Vagina (tissue), 2 donors: ENCODE data around the gene NOVA2. TPM values are rescaled to one million over a fixed set of nuclear protein-coding genes. Genes with fewer than 3 reads are reported as not detected.

Experiments
- DNase-seq, 2 donors: peaks; one replicate each; pipeline ENCODE4 v3.0.0-alpha.2; 2017; ENCODE audit errors: extremely low spot score in 2 of 2
- H3K27ac ChIP-seq: fragments of 200-600 bp; sonication (generic); one replicate; pipeline ENCODE4 v1.5.1; 2019
- H3K27me3 ChIP-seq: fragments of 200-600 bp; sonication (generic); one replicate; pipeline ENCODE4 v1.5.1; 2019
- H3K36me3 ChIP-seq, 2 donors: fragments of 200-600 bp; sonication (generic); one replicate each; pipeline ENCODE4 v1.5.1; 2017 to 2019
- H3K4me1 ChIP-seq: fragments of 200-600 bp; sonication (generic); one replicate; pipeline ENCODE4 v1.5.1; 2019
- H3K4me3 ChIP-seq, 2 donors: fragments of 200-600 bp; sonication (generic); 1 replicate in 1 of 2; 2 replicates in 1 of 2; pipeline ENCODE4 v1.5.1; 2016 to 2019
- H3K9me3 ChIP-seq: fragments of 200-600 bp; sonication (generic); one replicate; pipeline ENCODE4 v1.5.1; 2019
- CTCF ChIP-seq, 3 experiments: fragments of 450-650 bp in 2 of 3; fragments of 200-600 bp in 1 of 3; sonication (generic) in 1 of 3; IDR thresholded peaks; one replicate each; pipeline ENCODE4 v1.5.1; 2017 to 2019; ENCODE audit warnings: antibody characterized with exemption in 3 of 3, mild to moderate bottlenecking in 2 of 3, moderate library complexity in 2 of 3
- POLR2A ChIP-seq, 2 donors: fragments of 450-650 bp; IDR thresholded peaks; one replicate each; pipeline ENCODE4 v1.6.1; 2017; ENCODE audit warnings: antibody characterized with exemption in 2 of 2, mild to moderate bottlenecking in 2 of 2, moderate library complexity in 2 of 2
- POLR2AphosphoS5 ChIP-seq, 2 donors: sonication (generic); formaldehyde crosslinking; IDR thresholded peaks; one replicate each; pipeline ENCODE4 v1.9.0; 2017; ENCODE audit warnings: antibody characterized with exemption in 2 of 2, mild to moderate bottlenecking in 2 of 2, low read depth in 1 of 2; ENCODE audit not compliant: insufficient read depth in 1 of 2
- intact Hi-C: fragments of 100-400 bp; cut with DNase I; formaldehyde crosslinking; loops from one replicate; pipeline ENCODE4 v1.15.1; 2023
- total RNA-seq: library from RNA; depleted of rRNA; stranded (reverse); fragments of >200 nt; gene quantifications from one replicate; pipeline ENCODE4 v1.2.3, GENCODE V29; 2016

NOVA2 gene
- total RNA-seq, 1 donor from 2014 or later = 1.5 TPM

GRCh38 chr19:45933759-45934158, 39.9 kb downstream of the NOVA2 start:
- no peak overlapping the region for H3K4me3 ChIP-seq
- no peaks in the 10 kb centered on the region for H3K27me3 ChIP-seq
- H3K36me3 ChIP-seq = no peaks in the 10 kb centered on the region
- H3K27ac ChIP-seq = no peak overlapping the region
- TF ChIP-seq CTCF (IDR thresholded peaks at IDR 0.05) (no peak), POLR2A (IDR thresholded peaks at IDR 0.05) (no peak), POLR2AphosphoS5 (IDR thresholded peaks at IDR 0.05; ENCODE audit: insufficient read depth in 1 of 2, low read depth in 1 of 2) (no peak)
- intact Hi-C loops = no loop called here
- no peak for DNase-seq
- no peaks in the 10 kb centered on the region for H3K9me3 ChIP-seq
- no peaks in the 10 kb centered on the region for H3K4me1 ChIP-seq

DNA sequence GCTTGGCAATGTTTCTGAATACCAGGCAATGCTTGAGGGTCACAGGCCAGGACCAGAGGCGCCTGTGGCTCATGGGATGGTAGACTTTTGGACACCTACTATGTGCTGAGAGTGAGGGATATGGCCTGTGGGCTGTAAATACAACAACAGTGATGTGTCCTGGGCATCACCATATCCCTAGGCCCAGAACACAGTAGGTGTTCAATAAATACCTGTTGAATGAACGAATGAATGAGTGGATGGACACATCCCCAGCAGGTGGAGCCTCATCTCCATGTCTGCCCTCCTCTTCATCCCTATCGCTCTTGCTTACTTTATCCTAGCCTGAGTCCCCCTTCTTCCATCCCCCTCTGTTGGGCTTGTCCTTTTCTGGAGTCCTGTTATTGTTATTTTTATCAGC, 42.6 kb downstream of the NOVA2 start:
- Histone ChIP-seq H3K4me3 (no peak overlapping the region), H3K27me3 (no peaks in the 10 kb centered on the region), H3K36me3 (no peaks in the 10 kb centered on the region), H3K4me1 (peaks cover 5% of the 10 kb centered on the region), H3K27ac (no peak overlapping the region), H3K9me3 (no peaks in the 10 kb centered on the region)
- intact Hi-C loops = no loop called here
- TF ChIP-seq POLR2A (IDR thresholded peaks at IDR 0.05) (no peak), POLR2AphosphoS5 (IDR thresholded peaks at IDR 0.05; ENCODE audit: insufficient read depth in 1 of 2, low read depth in 1 of 2) (no peak), CTCF (IDR thresholded peaks at IDR 0.05) (no peak)
- DNase-seq = no peak

DNA sequence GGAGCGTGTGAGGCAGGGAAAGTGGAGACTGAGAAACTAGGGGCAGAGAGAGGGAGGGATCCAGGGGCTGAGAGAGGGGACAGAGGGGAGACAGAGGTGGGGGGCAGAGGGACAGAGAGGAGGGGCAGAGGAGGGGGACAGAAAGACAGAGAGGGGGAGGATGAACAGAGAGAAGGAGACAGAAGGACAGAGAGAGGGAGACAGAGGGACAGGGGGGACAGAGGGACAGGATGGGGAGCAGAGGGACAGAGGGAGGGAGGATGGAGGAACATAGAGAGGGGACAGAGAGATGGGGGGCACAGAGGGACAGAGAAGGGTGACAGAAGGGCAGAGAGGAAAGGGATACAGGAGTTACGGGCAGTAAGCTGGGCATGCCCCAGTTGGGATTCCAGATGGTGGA, 44.4 kb downstream of the NOVA2 start:
- peaks cover 5% of the 10 kb centered on the region for H3K4me1 ChIP-seq
- H3K4me3 ChIP-seq = no peak overlapping the region
- no peaks in the 10 kb centered on the region for H3K9me3 ChIP-seq
- TF ChIP-seq POLR2AphosphoS5 (IDR thresholded peaks at IDR 0.05; ENCODE audit: insufficient read depth in 1 of 2, low read depth in 1 of 2) = no peak
- no peak for TF ChIP-seq POLR2A (IDR thresholded peaks at IDR 0.05)
- TF ChIP-seq CTCF (IDR thresholded peaks at IDR 0.05) = no peak
- H3K27ac ChIP-seq = no peak overlapping the region
- DNase-seq = no peak
- intact Hi-C loops = no loop called here
- no peaks in the 10 kb centered on the region for H3K36me3 ChIP-seq
- no peaks in the 10 kb centered on the region for H3K27me3 ChIP-seq

DNA sequence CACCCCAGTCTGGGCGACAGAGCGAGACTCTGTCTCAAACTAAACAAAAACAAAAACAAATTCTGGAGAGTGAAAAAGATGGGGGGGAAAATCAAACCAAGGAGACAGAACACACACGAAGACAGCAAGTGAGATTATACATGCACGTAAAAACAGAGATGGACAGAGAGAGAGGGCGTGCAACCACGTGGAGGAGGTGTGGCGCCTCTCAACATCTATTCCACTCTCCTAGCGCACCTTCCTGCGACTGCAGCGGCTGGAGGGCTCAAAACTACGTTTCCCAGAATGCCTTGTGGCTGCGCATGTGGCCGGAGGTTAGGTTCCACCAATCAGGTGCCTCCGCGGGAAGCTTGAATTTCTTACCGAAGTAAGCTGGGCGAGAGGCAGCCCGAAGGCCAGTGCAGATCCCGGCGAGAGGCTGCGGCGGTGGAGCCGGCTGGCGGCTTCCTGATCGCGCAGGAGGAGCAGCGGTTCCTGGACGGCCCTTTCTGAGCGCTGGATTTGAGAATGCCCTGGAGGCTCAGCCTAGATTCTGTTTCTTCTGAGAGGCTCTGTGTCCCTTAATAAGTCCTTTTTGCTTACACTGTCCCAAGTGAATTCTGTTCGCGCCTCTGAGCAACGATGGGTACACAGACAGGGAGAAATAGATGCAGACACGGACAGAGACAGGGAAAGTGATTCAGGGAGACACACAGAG, 46.0 kb downstream of the NOVA2 start:
- peak; percentile 51 to 91 for TF ChIP-seq POLR2AphosphoS5 (IDR thresholded peaks at IDR 0.05; ENCODE audit: insufficient read depth in 1 of 2, low read depth in 1 of 2)
- TF ChIP-seq POLR2A (IDR thresholded peaks at IDR 0.05) = no peak
- TF ChIP-seq CTCF (IDR thresholded peaks at IDR 0.05) = peak in 1 of 3 experiments; percentile 17
- Histone ChIP-seq H3K9me3 (no peaks in the 10 kb centered on the region), H3K4me3 (no peak overlapping the region), H3K36me3 (no peaks in the 10 kb centered on the region), H3K4me1 (peaks cover 5% of the 10 kb centered on the region), H3K27me3 (no peaks in the 10 kb centered on the region), H3K27ac (no peak overlapping the region)
- no peak for DNase-seq
- intact Hi-C loops = no loop called here

DNA sequence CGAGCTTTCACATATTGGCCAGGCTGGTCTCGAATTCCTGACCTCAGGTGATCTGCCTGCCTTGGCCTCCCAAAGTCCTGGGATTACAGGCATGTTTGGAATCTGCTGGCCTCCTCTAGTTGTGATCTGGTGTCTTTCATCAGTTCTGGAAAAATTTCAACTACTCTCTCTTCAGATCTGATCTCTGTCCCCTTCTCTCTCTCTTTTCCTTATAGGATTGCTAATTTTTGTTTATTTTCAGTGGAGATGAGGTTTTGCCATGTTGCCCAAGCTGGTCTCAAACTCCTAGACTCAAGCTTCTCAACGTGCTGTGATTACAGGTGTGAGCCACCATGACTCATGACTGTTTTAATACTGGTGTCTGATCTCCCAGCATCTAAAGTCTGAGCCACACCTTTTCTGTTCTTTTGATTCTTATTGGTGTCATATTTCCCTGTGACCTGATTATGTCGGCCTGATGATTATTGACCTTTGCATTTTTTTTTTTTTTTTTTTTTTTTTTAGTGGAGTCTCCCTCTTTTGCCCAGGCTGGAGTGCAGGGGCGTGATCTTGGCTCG, 48.7 kb downstream of the NOVA2 start:
- no peaks in the 10 kb centered on the region for H3K27me3 ChIP-seq
- peaks cover 5% of the 10 kb centered on the region for H3K4me1 ChIP-seq
- H3K4me3 ChIP-seq = no peak overlapping the region
- no peak for TF ChIP-seq POLR2AphosphoS5 (IDR thresholded peaks at IDR 0.05; ENCODE audit: insufficient read depth in 1 of 2, low read depth in 1 of 2)
- TF ChIP-seq CTCF (IDR thresholded peaks at IDR 0.05) = no peak
- no peak for TF ChIP-seq POLR2A (IDR thresholded peaks at IDR 0.05)
- no peaks in the 10 kb centered on the region for H3K9me3 ChIP-seq
- intact Hi-C loops = no loop called here
- no peaks in the 10 kb centered on the region for H3K36me3 ChIP-seq
- no peak for DNase-seq
- no peak overlapping the region for H3K27ac ChIP-seq
